ENCODE data around the gene ERBB2. TPM values are rescaled to one million over a fixed set of nuclear protein-coding genes. Genes with fewer than 3 reads are reported as not detected.

Gene ERBB2
- total and polyA plus RNA-seq, 9 of the 15 experiments (the other 6 are each of a cell fraction or from before 2014, with no cell fraction given): 0.74 to 5.6 (median 3.3) TPM

GRCh38 chr17:39706383-39706782, 6.5 kb downstream of the ERBB2 start:
- no peak overlapping the region for H2AFZ ChIP-seq (ENCODE audit: low read depth, low read length)
- no peak overlapping the region for H3K4me2 ChIP-seq (ENCODE audit: insufficient read depth, low read length)
- no peaks in the 10 kb centered on the region for H3K9me1 ChIP-seq (ENCODE audit: control insufficient read depth, insufficient read depth, low read length)
- POLR2A ChIA-PET: interaction anchor here (0.7 kb wide), 1 partner anchor 23 kb away, joined by 5 read pairs; the partner anchor contains the start of gene MIEN1
- no peaks in the 10 kb centered on the region for H3K79me2 ChIP-seq (ENCODE audit: control insufficient read depth, insufficient read depth, low read length)
- 18% methylated on average over 8 of the region's 8 CpGs for WGBS (ENCODE audit: insufficient coverage, low coverage, missing lambda C conversion rate)
- FAIRE-seq (no peak), DNase-seq (ENCODE audit: extremely low read depth in 1 of 4, low spot score in 3 of 4) (no peak), ATAC-seq (no peak)
- no TSS peak for BruUV-seq (replicated peaks)
- H3K36me3 ChIP-seq (ENCODE audit: control insufficient read depth, insufficient read depth, low read length): no peaks in the 10 kb centered on the region
- no peak overlapping the region; a peak in 1 of 4 replicates for H3K9ac ChIP-seq (ENCODE audit: insufficient read depth in 1 of 2, low read depth in 2 of 2, low read length in 2 of 2)
- no peaks in the 10 kb centered on the region; the same call in 1 of the 2 replicates for H4K20me1 ChIP-seq (replicated peaks; ENCODE audit: control insufficient read depth, insufficient read depth, low read length)
- CTCF ChIA-PET (ENCODE audit: low intra/inter-chr PET ratio): no interaction called here
- H3K27me3 ChIP-seq (ENCODE audit: control insufficient read depth in 2 of 2, insufficient read depth in 2 of 2, low read length in 2 of 2): peaks cover 0 to 5% of the 10 kb centered on the region in 2 experiments; a peak in 1 of 5 replicates
- in situ Hi-C loops (cut with MboI) (no loop called here), intact Hi-C loops (cut with micrococcal nuclease) (no loop called here)
- no peak overlapping the region for H3K27ac ChIP-seq (ENCODE audit: extremely low read depth, low read depth, low read length)
- H3K9me3 ChIP-seq (replicated peaks; ENCODE audit: control insufficient read depth, insufficient read depth, low read depth, low read length): no peaks in the 10 kb centered on the region
- no peak overlapping the region for H3K4me3 ChIP-seq
- TF ChIP-seq NFIX (CRISPR knock-in tag; IDR thresholded peaks at IDR 0.05; ENCODE audit: low read depth) (no peak), AFF4 (CRISPR knock-in tag; IDR thresholded peaks at IDR 0.05) (no peak), MTF1 (CRISPR knock-in tag; IDR thresholded peaks at IDR 0.05; ENCODE audit: borderline replicate concordance) (no peak), MAZ (CRISPR knock-in tag; conservative IDR thresholded peaks at IDR 0.05 in 1 of 2, IDR thresholded peaks at IDR 0.05 in 1 of 2) (no peak), ZNF133 (CRISPR knock-in tag; IDR thresholded peaks at IDR 0.05) (no peak), TARDBP (IDR thresholded peaks at IDR 0.05) (no peak), NFE2 (IDR thresholded peaks at IDR 0.05; ENCODE audit: low read depth) (no peak), CREM (IDR thresholded peaks at IDR 0.05; ENCODE audit: low read depth) (no peak), TEAD2 (tag; IDR thresholded peaks at IDR 0.05) (no peak), MEF2A (IDR thresholded peaks at IDR 0.05; ENCODE audit: control insufficient read depth, low read depth, low read length) (no peak), EP400 (IDR thresholded peaks at IDR 0.05) (no peak), CBX5 (IDR thresholded peaks at IDR 0.05; ENCODE audit: borderline replicate concordance, low read depth) (no peak), HSF4 (CRISPR knock-in tag; IDR thresholded peaks at IDR 0.05; ENCODE audit: borderline replicate concordance) (no peak), ZNF146 (CRISPR knock-in tag; IDR thresholded peaks at IDR 0.05; ENCODE audit: unreplicated experiment) (no peak), CBX8 (IDR thresholded peaks at IDR 0.05; ENCODE audit: borderline replicate concordance, extremely low read depth, low read depth, low read length, poor library complexity, severe bottlenecking) (no peak)
- TF ChIP-seq, protein P1, sequence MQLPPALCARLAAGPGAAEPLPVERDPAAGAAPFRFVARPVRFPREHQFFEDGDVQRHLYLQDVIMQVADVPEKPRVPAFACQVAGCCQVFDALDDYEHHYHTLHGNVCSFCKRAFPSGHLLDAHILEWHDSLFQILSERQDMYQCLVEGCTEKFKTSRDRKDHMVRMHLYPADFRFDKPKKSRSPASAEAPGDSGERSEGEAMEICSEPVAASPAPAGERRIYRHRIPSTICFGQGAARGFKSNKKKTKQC (CRISPR knock-in tag; IDR thresholded peaks at IDR 0.05): no peak
- H3K4me1 ChIP-seq (replicated peaks in 1 of 2; ENCODE audit: control insufficient read depth in 2 of 2, insufficient read depth in 2 of 2, low read length in 2 of 2): peaks cover 0 to 25% of the 10 kb centered on the region in 2 experiments; a peak in 3 of 5 replicates
